OCI-LY3 (cell line): Measurements from ENCODE around the gene GALNT18.

Experiments used
- CTCF ChIP-seq: fragments of 200-600, 300-600 bp; sonication (generic); IDR thresholded peaks from 2 replicates; pipeline ENCODE4 v1.5.1; 2014; ENCODE audit warnings: antibody characterized with exemption, low read length, low read depth
- EZH2phosphoT487 ChIP-seq: fragments of 200-600 bp; shearing (Covaris generic); IDR thresholded peaks from 2 replicates; pipeline ENCODE4 v1.6.1; 2018; ENCODE audit warnings: antibody characterized with exemption, mixed run types, low read depth

- no peak for TF ChIP-seq CTCF
- no peak for TF ChIP-seq EZH2phosphoT487
Measured at GRCh38 chr11:11403763-11404725, 217.8 kb downstream of the GALNT18 start.
